ENCODE measurements around the gene CNPY4. TPM values are rescaled to one million over a fixed set of nuclear protein-coding genes. Genes with fewer than 3 reads are reported as not detected.
A peak's percentile ranks its signal among the peaks of the same experiment; 100 is the strongest.
"Not testable (repeated sequence)": the region's sequence is repeated elsewhere in the genome, so short reads cannot be mapped to it uniquely, and the experiment has no call there.

CNPY4 gene
- total RNA-seq, 1 donor from 2014 or later: 21.1 TPM

- intact Hi-C loops (cut with DNase I): no loop called here
- ATAC-seq: no peak
Observed at GRCh38 chr7:100107890-100108289, 11.5 kb upstream of the CNPY4 start.

GRCh38 chr7:100109521-100110163, 9.8 kb upstream of the CNPY4 start:
- DNase-seq (ENCODE audit: low spot score) (no peak), ATAC-seq (no peak)
- intact Hi-C loops (cut with DNase I): no loop called here

More at GRCh38 chr7:100107890-100108289, 11.5 kb upstream of the CNPY4 start:
- DNase-seq (ENCODE audit: low spot score): no peak

GRCh38 chr7:100111156-100111555, 8.3 kb upstream of the CNPY4 start:
- intact Hi-C loops (cut with DNase I): no loop called here
- no peak for DNase-seq (ENCODE audit: low spot score)
- ATAC-seq: no peak

GRCh38 chr7:100111914-100112313, 7.5 kb upstream of the CNPY4 start:
- ATAC-seq (no peak), DNase-seq (ENCODE audit: low spot score) (no peak)
- intact Hi-C loops (cut with DNase I): no loop called here

GRCh38 chr7:100115026-100115425, 4.4 kb upstream of the CNPY4 start:
- intact Hi-C loops (cut with DNase I): no loop called here
- ATAC-seq: no peak
- DNase-seq (ENCODE audit: low spot score): no peak

GRCh38 chr7:100118388-100119071, 904 bp upstream of the CNPY4 start:
- DNase-seq (ENCODE audit: low spot score): no peak
- intact Hi-C loops (cut with DNase I): no loop called here
- ATAC-seq: no peak

GRCh38 chr7:100119970-100120732, 717 bp downstream of the CNPY4 start:
- intact Hi-C loops (cut with DNase I): no loop called here
- DNase-seq (ENCODE audit: low spot score) (peak; percentile 79), ATAC-seq (peak; percentile 86)

GRCh38 chr7:100120733-100121036, 1.3 kb downstream of the CNPY4 start:
- intact Hi-C loops (cut with DNase I): no loop called here
- DNase-seq (ENCODE audit: low spot score) (no peak), ATAC-seq (no peak)

- ATAC-seq (no peak), DNase-seq (ENCODE audit: low spot score) (no peak)
- intact Hi-C loops (cut with DNase I): no loop called here
Observed at GRCh38 chr7:100122067-100122466, 2.6 kb downstream of the CNPY4 start.

GRCh38 chr7:100122568-100122967, 3.1 kb downstream of the CNPY4 start:
- no peak for ATAC-seq
- intact Hi-C loops (cut with DNase I): no loop called here
- DNase-seq (ENCODE audit: low spot score): no peak

- ATAC-seq (no peak), DNase-seq (ENCODE audit: low spot score) (no peak)
- intact Hi-C loops (cut with DNase I): no loop called here
Observed at GRCh38 chr7:100124301-100125230, 5.1 kb downstream of the CNPY4 start.

- peak; percentile 49 for ATAC-seq
- DNase-seq (ENCODE audit: low spot score): no peak
- intact Hi-C loops (cut with DNase I): no loop called here
Observed at GRCh38 chr7:100126239-100126930, 7.0 kb downstream of the CNPY4 start.

GRCh38 chr7:100126931-100127865, 7.8 kb downstream of the CNPY4 start, which contains the start of gene MBLAC1:
Gene MBLAC1, plus strand, starts transcription at chr7:100126967. Its CDS starts 429 bp downstream, at chr7:100127396.
- intact Hi-C loops (cut with DNase I): no loop called here
- peak; percentile 93 for DNase-seq (ENCODE audit: low spot score)
- ATAC-seq: peak; percentile 95

GRCh38 chr7:100127866-100128636, 8.6 kb downstream of the CNPY4 start:
- no peak for ATAC-seq
- DNase-seq (ENCODE audit: low spot score): no peak
- intact Hi-C loops (cut with DNase I): no loop called here

- intact Hi-C loops (cut with DNase I): no loop called here
- DNase-seq (ENCODE audit: low spot score) (no peak), ATAC-seq (no peak)
Observed at GRCh38 chr7:100128637-100128963, 9.2 kb downstream of the CNPY4 start.

- not testable (repeated sequence) for ATAC-seq; DNase-seq (ENCODE audit: low spot score)
- intact Hi-C loops (cut with DNase I): loop anchor here (10.0 kb wide), 1 partner anchor 75 kb away; no protein-coding TSS in a partner anchor
Observed at GRCh38 chr7:100130220-100130607, 10.8 kb downstream of the CNPY4 start.

Data from sciatic nerve (tissue), 2 donors.